CD8-positive, alpha-beta memory T cell (primary cell): ENCODE measurements around the gene PHLDA1. TPM values are rescaled to one million over a fixed set of nuclear protein-coding genes. Genes with fewer than 3 reads are reported as not detected.

ENCODE experiments used
- CTCF ChIA-PET: fragments of 350-600 bp; sonication (Branson Sonifier 250); formaldehyde crosslinking; loops from one replicate; lab custom pipeline; 2021; ENCODE audit warnings: antibody characterized with exemption; lab: Charles Lee
- POLR2A ChIA-PET: fragments of 350-600 bp; sonication (Branson Sonifier 250); formaldehyde crosslinking; loops from one replicate; lab custom pipeline; 2021; ENCODE audit warnings: antibody characterized with exemption; lab: Charles Lee
- DNase-seq, 5 donors: peaks; one replicate each; pipeline versions ENCODE4 v3.0.0 to v3.0.0-alpha.2; 2020 to 2022; ENCODE audit warnings: mixed read lengths in 1 of 5
- H3K27ac ChIP-seq: one replicate; pipeline ENCODE4 v1.7.0; 2013; ENCODE audit warnings: low read depth, mild to moderate bottlenecking, low read length, moderate library complexity
- H3K27me3 ChIP-seq: 2 replicates; pipeline ENCODE4 v1.7.0; 2013; ENCODE audit warnings: low read length, mild to moderate bottlenecking; ENCODE audit not compliant: insufficient read depth, poor library complexity, severe bottlenecking
- H3K36me3 ChIP-seq: 2 replicates; pipeline ENCODE4 v1.7.0; 2013; ENCODE audit warnings: mild to moderate bottlenecking, low read length, moderate library complexity; ENCODE audit not compliant: insufficient read depth
- H3K4me1 ChIP-seq: 2 replicates; pipeline ENCODE4 v1.7.0; 2013; ENCODE audit warnings: mild to moderate bottlenecking, low read length, moderate library complexity; ENCODE audit not compliant: insufficient read depth
- H3K4me3 ChIP-seq: 2 replicates; pipeline ENCODE4 v1.7.0; 2013; ENCODE audit warnings: mild to moderate bottlenecking, low read length
- H3K9me3 ChIP-seq: 2 replicates; pipeline ENCODE4 v1.7.0; 2013; ENCODE audit warnings: mild to moderate bottlenecking, low read length
- H3K27ac Mint-ChIP-seq, 8 donors: one replicate each; pipeline ENCODE4 v1.8.0; 2020 to 2021; ENCODE audit warnings: mixed read lengths in 8 of 8, mild to moderate bottlenecking in 6 of 8, inconsistent platforms in 3 of 8, moderate library complexity in 3 of 8
- H3K27me3 Mint-ChIP-seq, 2 donors: one replicate each; pipeline ENCODE4 v1.8.0; 2020 to 2021; ENCODE audit warnings: mixed read lengths in 2 of 2, mild to moderate bottlenecking in 1 of 2, moderate library complexity in 1 of 2
- H3K36me3 Mint-ChIP-seq, 3 donors: one replicate each; pipeline ENCODE4 v1.8.0; 2020 to 2021; ENCODE audit warnings: mixed read lengths in 3 of 3, inconsistent platforms in 1 of 3, mild to moderate bottlenecking in 1 of 3
- H3K4me1 Mint-ChIP-seq, 3 donors: one replicate each; pipeline ENCODE4 v1.8.0; 2020 to 2021; ENCODE audit warnings: mixed read lengths in 3 of 3, inconsistent platforms in 1 of 3, mild to moderate bottlenecking in 1 of 3
- H3K4me3 Mint-ChIP-seq, 7 donors: one replicate each; pipeline ENCODE4 v1.8.0; 2020 to 2021; ENCODE audit warnings: mixed read lengths in 7 of 7, mild to moderate bottlenecking in 6 of 7, moderate library complexity in 4 of 7, inconsistent platforms in 2 of 7
- H3K9me3 Mint-ChIP-seq, 5 donors: one replicate each; pipeline ENCODE4 v1.8.0; 2020 to 2022; ENCODE audit warnings: mixed read lengths in 5 of 5, mild to moderate bottlenecking in 3 of 5, moderate library complexity in 2 of 5, inconsistent platforms in 1 of 5
- polyA plus RNA-seq: library from polyadenylated mRNA; unstranded; fragments of 300-500 nt; fragmentation: Illumina TruSeq; gene quantifications from one replicate; pipeline ENCODE4 v1.2.3, GENCODE V29; 2021
- total RNA-seq, 2 experiments: library from RNA; stranded (reverse); gene quantifications; one replicate each; pipeline ENCODE4 v1.2.3, GENCODE V29; 2021

The PHLDA1 gene
- total and polyA plus RNA-seq, 3 experiments from 2014 or later, result 2.1 to 43.4 (median 43.3) TPM

- no peaks in the 10 kb centered on the region for H3K27me3 Mint-ChIP-seq
- H3K27ac Mint-ChIP-seq, result no peak overlapping the region
- Histone ChIP-seq H3K4me1 (no peaks in the 10 kb centered on the region), H3K9me3 (no peaks in the 10 kb centered on the region), H3K4me3 (no peak overlapping the region), H3K27me3 (no peaks in the 10 kb centered on the region), H3K36me3 (no peaks in the 10 kb centered on the region), H3K27ac (no peak overlapping the region)
- H3K4me3 Mint-ChIP-seq, result no peak overlapping the region
- peaks cover 0 to 6% (median 0%) of the 10 kb centered on the region in 3 donors for H3K36me3 Mint-ChIP-seq
- POLR2A ChIA-PET, result interaction anchor here (0.7 kb wide), 1 partner anchor 341 kb away, joined by 3 read pairs; no protein-coding TSS in a partner anchor
- CTCF ChIA-PET, result interaction anchor here (0.6 to 1.0 kb wide), 2 partner anchors 13 to 548 kb away, joined by 3 read pairs; no protein-coding TSS in a partner anchor
- no peaks in the 10 kb centered on the region for H3K4me1 Mint-ChIP-seq
- no peaks in the 10 kb centered on the region for H3K9me3 Mint-ChIP-seq
- DNase-seq, result no peak
Measured at GRCh38 chr12:76002598-76003354, 28.8 kb downstream of the PHLDA1 start.

GRCh38 chr12:75998292-75999063 lies 33.1 kb downstream of the PHLDA1 start:
- Mint-ChIP-seq H3K9me3 (no peaks in the 10 kb centered on the region), H3K4me3 (no peak overlapping the region), H3K27me3 (no peaks in the 10 kb centered on the region), H3K4me1 (peaks cover 0 to 6% (median 5%) of the 10 kb centered on the region in 3 donors), H3K36me3 (no peaks in the 10 kb centered on the region), H3K27ac (no peak overlapping the region)
- Histone ChIP-seq H3K9me3 (no peaks in the 10 kb centered on the region), H3K27me3 (no peaks in the 10 kb centered on the region), H3K4me3 (no peak overlapping the region), H3K36me3 (no peaks in the 10 kb centered on the region), H3K4me1 (no peaks in the 10 kb centered on the region), H3K27ac (no peak overlapping the region)
- ChIA-PET CTCF (interaction anchor here (1.3 kb wide), 1 partner anchor 623 kb away, joined by 4 read pairs; no protein-coding TSS in a partner anchor), POLR2A (no interaction called here)
- DNase-seq, result no peak

- H3K36me3 ChIP-seq, result no peaks in the 10 kb centered on the region
- no peak overlapping the region for H3K27ac ChIP-seq
- no peaks in the 10 kb centered on the region for H3K9me3 Mint-ChIP-seq
- POLR2A ChIA-PET, result no interaction called here
- no peak overlapping the region for H3K27ac Mint-ChIP-seq
- no peaks in the 10 kb centered on the region for H3K36me3 Mint-ChIP-seq
- no peaks in the 10 kb centered on the region for H3K27me3 Mint-ChIP-seq
- H3K27me3 ChIP-seq, result no peaks in the 10 kb centered on the region
- no peak overlapping the region for H3K4me3 ChIP-seq
- CTCF ChIA-PET, result interaction anchor here (1.3 kb wide), 1 partner anchor 624 kb away, joined by 4 read pairs; no protein-coding TSS in a partner anchor
- no peaks in the 10 kb centered on the region for H3K4me1 ChIP-seq
- DNase-seq, result no peak
- H3K4me1 Mint-ChIP-seq, result peaks cover 0 to 6% (median 5%) of the 10 kb centered on the region in 3 donors
- H3K4me3 Mint-ChIP-seq, result no peak overlapping the region
- H3K9me3 ChIP-seq, result no peaks in the 10 kb centered on the region
Measured at GRCh38 chr12:75997658-75998057, 33.9 kb downstream of the PHLDA1 start.

GRCh38 chr12:75996861-75997447 lies 34.6 kb downstream of the PHLDA1 start:
- no peaks in the 10 kb centered on the region for H3K9me3 Mint-ChIP-seq
- no peak overlapping the region for H3K27ac Mint-ChIP-seq
- CTCF ChIA-PET, result no interaction called here

DNA sequence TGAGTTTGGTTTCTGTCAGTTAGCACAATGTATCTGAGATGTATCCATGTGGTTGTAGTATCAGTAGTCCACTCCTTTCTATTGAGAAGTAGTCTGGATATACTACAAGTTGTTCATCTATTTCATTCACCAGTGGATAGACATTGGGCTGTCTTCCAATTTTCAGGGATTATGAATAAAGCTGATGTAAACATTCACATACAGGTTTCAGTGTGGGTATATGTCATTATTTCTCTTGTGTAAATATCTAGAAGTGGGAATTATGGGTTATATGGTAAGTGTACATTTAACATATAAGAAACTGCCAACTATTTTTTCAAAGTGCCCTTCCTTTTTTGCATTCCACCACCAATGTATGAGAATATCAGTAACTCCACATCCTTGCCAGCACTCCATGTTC lies 35.9 kb downstream of the PHLDA1 start:
- H3K36me3 ChIP-seq, result no peaks in the 10 kb centered on the region
- H3K9me3 Mint-ChIP-seq, result no peaks in the 10 kb centered on the region
- no peaks in the 10 kb centered on the region for H3K27me3 ChIP-seq
- no peaks in the 10 kb centered on the region for H3K9me3 ChIP-seq
- H3K4me1 ChIP-seq, result no peaks in the 10 kb centered on the region
- peaks cover 0 to 6% (median 5%) of the 10 kb centered on the region in 3 donors for H3K4me1 Mint-ChIP-seq
- H3K4me3 Mint-ChIP-seq, result no peak overlapping the region
- no peak overlapping the region for H3K27ac ChIP-seq
- H3K27me3 Mint-ChIP-seq, result peaks cover 0 to 4% of the 10 kb centered on the region in 2 donors
- no peak overlapping the region for H3K4me3 ChIP-seq
- POLR2A ChIA-PET, result no interaction called here
- H3K36me3 Mint-ChIP-seq, result no peaks in the 10 kb centered on the region
- CTCF ChIA-PET, result no interaction called here
- no peak for DNase-seq
- H3K27ac Mint-ChIP-seq, result peak overlapping the region in 1 of 8 donors; percentile 11

More at GRCh38 chr12:75996861-75997447, 34.6 kb downstream of the PHLDA1 start:
- Mint-ChIP-seq H3K4me1 (peaks cover 0 to 6% (median 5%) of the 10 kb centered on the region in 3 donors), H3K27me3 (peaks cover 0 to 2% of the 10 kb centered on the region in 2 donors), H3K36me3 (no peaks in the 10 kb centered on the region), H3K4me3 (no peak overlapping the region)
- POLR2A ChIA-PET, result no interaction called here
- no peaks in the 10 kb centered on the region for H3K9me3 ChIP-seq
- H3K27ac ChIP-seq, result no peak overlapping the region
- no peaks in the 10 kb centered on the region for H3K36me3 ChIP-seq
- no peak overlapping the region for H3K4me3 ChIP-seq
- H3K4me1 ChIP-seq, result no peaks in the 10 kb centered on the region
- no peaks in the 10 kb centered on the region for H3K27me3 ChIP-seq
- DNase-seq, result no peak

DNA sequence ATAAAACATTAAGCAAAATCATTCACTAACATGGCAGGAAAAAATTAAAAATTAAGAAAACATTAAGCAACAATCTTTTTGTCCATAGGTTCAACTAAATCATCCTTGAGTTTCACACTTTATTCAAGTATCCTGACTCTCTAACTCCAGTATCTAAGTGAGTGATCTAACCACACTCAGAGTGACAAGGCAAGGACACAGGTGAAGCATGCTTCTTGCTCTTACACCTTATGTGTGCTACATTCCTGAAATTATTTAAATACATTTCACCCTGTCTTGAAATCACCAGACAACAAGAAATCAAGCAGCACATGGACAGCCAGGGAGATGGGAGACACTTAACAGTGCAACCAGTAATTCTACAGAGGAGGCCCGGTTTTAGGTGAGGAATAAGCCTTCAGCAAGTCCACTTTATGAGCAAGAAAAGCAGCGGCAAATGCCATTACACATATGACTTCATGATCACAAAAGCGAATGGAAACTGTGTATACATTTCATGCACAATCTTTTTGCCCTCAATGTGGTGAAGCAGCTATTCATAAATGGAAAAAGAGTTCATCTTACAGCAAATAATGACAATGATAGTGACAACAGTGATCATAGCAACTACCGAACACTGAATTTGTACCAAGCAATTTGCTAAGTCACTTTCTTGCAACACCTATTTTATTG lies 37.4 kb downstream of the PHLDA1 start:
- Mint-ChIP-seq H3K27ac (no peak overlapping the region), H3K4me3 (no peak overlapping the region), H3K27me3 (peaks cover 0 to 4% of the 10 kb centered on the region in 2 donors), H3K9me3 (no peaks in the 10 kb centered on the region), H3K36me3 (no peaks in the 10 kb centered on the region), H3K4me1 (peaks cover 0 to 6% (median 5%) of the 10 kb centered on the region in 3 donors)
- no peak overlapping the region for H3K27ac ChIP-seq
- no peaks in the 10 kb centered on the region for H3K9me3 ChIP-seq
- H3K27me3 ChIP-seq, result no peaks in the 10 kb centered on the region
- H3K4me3 ChIP-seq, result no peak overlapping the region
- H3K4me1 ChIP-seq, result no peaks in the 10 kb centered on the region
- H3K36me3 ChIP-seq, result no peaks in the 10 kb centered on the region
- CTCF ChIA-PET, result no interaction called here
- DNase-seq, result no peak
- POLR2A ChIA-PET, result no interaction called here

- peak overlapping the region in 1 of 8 donors; percentile 14 for H3K27ac Mint-ChIP-seq
- Histone ChIP-seq H3K36me3 (no peaks in the 10 kb centered on the region), H3K27me3 (no peaks in the 10 kb centered on the region), H3K4me3 (no peak overlapping the region), H3K9me3 (no peaks in the 10 kb centered on the region), H3K27ac (no peak overlapping the region), H3K4me1 (no peaks in the 10 kb centered on the region)
- H3K9me3 Mint-ChIP-seq, result peaks cover 0 to 7% (median 0%) of the 10 kb centered on the region in 5 donors
- ChIA-PET POLR2A (no interaction called here), CTCF (no interaction called here)
- H3K36me3 Mint-ChIP-seq, result peaks cover 0 to 12% (median 0%) of the 10 kb centered on the region in 3 donors
- DNase-seq, result no peak
- H3K4me3 Mint-ChIP-seq, result no peak overlapping the region
- H3K27me3 Mint-ChIP-seq, result peaks cover 0 to 4% of the 10 kb centered on the region in 2 donors
- peaks cover 0 to 6% (median 5%) of the 10 kb centered on the region in 3 donors for H3K4me1 Mint-ChIP-seq
Measured at GRCh38 chr12:75991753-75992152, 39.8 kb downstream of the PHLDA1 start.
